IMR-90 (cell line): ENCODE results near the gene KRTAP10-6. TPM values are rescaled to one million over a fixed set of nuclear protein-coding genes. Genes with fewer than 3 reads are reported as not detected.

ENCODE experiments used
- ATAC-seq: fragments of 200-7000 bp; cut with Tn5 transposase; 2 replicates; pipeline ENCODE4 v1.9.1; 2020; ENCODE audit warnings: low read depth, mild to moderate bottlenecking, moderate library complexity
- BruUV-seq: library from RNA; stranded (reverse); fragments of 400-500 nt; replicated peaks from 2 replicates; lab custom pipeline; 2021; lab: Mats Ljungman, UMichigan
- CTCF ChIA-PET: fragments of 300-600 bp; formaldehyde crosslinking; extraction: SDS; loops from one replicate; lab custom pipeline; 2021; ENCODE audit warnings: antibody characterized with exemption; lab: Yijun Ruan, JAX
- POLR2A ChIA-PET: fragments of 300-600 bp; sonication (Branson Sonifier 250); formaldehyde crosslinking; loops from one replicate; lab custom pipeline; 2022; ENCODE audit warnings: antibody characterized with exemption; ENCODE audit not compliant: unreplicated experiment; lab: Charles Lee
- DNase-seq: peaks from one replicate; pipeline ENCODE4 v3.0.0; 2013
- H2AFZ ChIP-seq: replicated peaks from 2 replicates; pipeline ENCODE3; 2013; ENCODE audit warnings: low read length, mild to moderate bottlenecking; ENCODE audit not compliant: poor library complexity
- H2AK5ac ChIP-seq: 2 replicates; pipeline ENCODE4 v1.6.1; 2013; ENCODE audit warnings: low read depth, low read length, inconsistent platforms
- H2AK9ac ChIP-seq: replicated peaks from 2 replicates; pipeline ENCODE3; 2013; ENCODE audit warnings: mild to moderate bottlenecking, low read depth, low read length, moderate library complexity; ENCODE audit not compliant: poor library complexity
- H2BK120ac ChIP-seq: 2 replicates; pipeline ENCODE4 v1.6.1; 2013; ENCODE audit warnings: low read depth, low read length, inconsistent platforms
- H2BK15ac ChIP-seq: 3 replicates; pipeline ENCODE4 v1.6.1; 2013; ENCODE audit warnings: low read depth, low read length, inconsistent platforms
- H2BK20ac ChIP-seq: 2 replicates; pipeline ENCODE4 v1.6.1; 2013; ENCODE audit warnings: low read depth, mild to moderate bottlenecking, inconsistent platforms, low read length, moderate library complexity
- H2BK5ac ChIP-seq: 2 replicates; pipeline ENCODE4 v1.6.1; 2013; ENCODE audit warnings: mild to moderate bottlenecking, low read depth, low read length, inconsistent platforms; ENCODE audit not compliant: poor library complexity, severe bottlenecking
- H3K14ac ChIP-seq: replicated peaks from 2 replicates; pipeline ENCODE4 v1.6.1; 2013; ENCODE audit warnings: low read depth, low read length, inconsistent platforms
- H3K18ac ChIP-seq: 2 replicates; pipeline ENCODE4 v1.6.1; 2013; ENCODE audit warnings: low read depth, low read length, control low read depth
- H3K23ac ChIP-seq: 2 replicates; pipeline ENCODE4 v1.6.1; 2013; ENCODE audit warnings: low read depth, low read length, inconsistent platforms
- H3K27ac ChIP-seq: 2 replicates; pipeline ENCODE4 v1.5.1; 2013; ENCODE audit warnings: mild to moderate bottlenecking, control low read depth, low read length; ENCODE audit not compliant: insufficient read depth
- H3K27me3 ChIP-seq: 2 replicates; pipeline ENCODE4 v1.6.1; 2013; ENCODE audit warnings: low read length; ENCODE audit not compliant: control insufficient read depth, insufficient read depth
- H3K36me3 ChIP-seq: 2 replicates; pipeline ENCODE4 v1.6.1; 2013; ENCODE audit warnings: low read length, mixed read lengths; ENCODE audit not compliant: control insufficient read depth, insufficient read depth
- H3K4ac ChIP-seq: 2 replicates; pipeline ENCODE4 v1.6.1; 2013; ENCODE audit warnings: low read depth, low read length, inconsistent platforms
- H3K4me1 ChIP-seq: 2 replicates; pipeline ENCODE4 v1.6.1; 2013; ENCODE audit warnings: low read length, mixed read lengths; ENCODE audit not compliant: control insufficient read depth, insufficient read depth
- H3K4me2 ChIP-seq: 2 replicates; pipeline ENCODE4 v1.6.1; 2013; ENCODE audit warnings: low read depth, mild to moderate bottlenecking, control low read depth, low read length, moderate library complexity
- H3K4me3 ChIP-seq: 2 replicates; pipeline ENCODE4 v1.5.1; 2013; ENCODE audit warnings: low read depth, mild to moderate bottlenecking, control low read depth, low read length, moderate library complexity; ENCODE audit not compliant: insufficient read depth
- H3K56ac ChIP-seq: 2 replicates; pipeline ENCODE4 v1.6.1; 2013; ENCODE audit warnings: low read length, inconsistent platforms; ENCODE audit not compliant: insufficient read depth; ENCODE audit errors: extremely low read depth
- H3K79me1 ChIP-seq, 2 experiments: 2 replicates each; pipeline ENCODE4 v1.6.1; 2013; ENCODE audit warnings: low read length in 2 of 2, inconsistent platforms in 1 of 2, low read depth in 1 of 2
- H3K9ac ChIP-seq: 2 replicates; pipeline ENCODE4 v1.6.1; 2013; ENCODE audit warnings: low read depth, low read length, control low read depth
- H3K9me1 ChIP-seq: 2 replicates; pipeline ENCODE4 v1.6.1; 2013; ENCODE audit warnings: low read length, inconsistent platforms; ENCODE audit not compliant: insufficient read depth
- H3K9me3 ChIP-seq: 2 replicates; pipeline ENCODE4 v1.6.1; 2013; ENCODE audit warnings: low read length; ENCODE audit not compliant: control insufficient read depth, insufficient read depth
- H4K20me1 ChIP-seq: 2 replicates; pipeline ENCODE4 v1.6.1; 2013; ENCODE audit warnings: low read length, inconsistent platforms; ENCODE audit not compliant: insufficient read depth
- H4K5ac ChIP-seq: 2 replicates; pipeline ENCODE4 v1.6.1; 2013; ENCODE audit warnings: mild to moderate bottlenecking, low read depth, low read length, control low read depth
- H4K8ac ChIP-seq, 2 experiments: 2 replicates each; pipeline ENCODE4 v1.6.1; 2013; ENCODE audit warnings: low read depth in 2 of 2, low read length in 2 of 2, control low read depth in 1 of 2, inconsistent platforms in 1 of 2
- H4K91ac ChIP-seq: 2 replicates; pipeline ENCODE4 v1.6.1; 2013; ENCODE audit warnings: low read depth, low read length, inconsistent platforms; ENCODE audit not compliant: insufficient read depth
- CEBPB ChIP-seq: IDR thresholded peaks from 2 replicates; pipeline ENCODE4 v1.6.1; 2012; ENCODE audit warnings: low read depth, low read length, improper control_type of control experiment
- MXI1 ChIP-seq: IDR thresholded peaks from 2 replicates; pipeline ENCODE4 v1.6.1; 2012; ENCODE audit warnings: low read depth, mild to moderate bottlenecking, low read length, moderate library complexity, borderline replicate concordance
- WGBS, 2 experiments: methylation state at CpG; one replicate each; pipeline versions ENCODE4 v1.1.5 to v1.1.7; 2013; ENCODE audit warnings: missing lambda C conversion rate in 2 of 2; ENCODE audit not compliant: insufficient read length in 1 of 2; ENCODE audit errors: extremely low coverage in 2 of 2; 5-methylcytosine and 5-hydroxymethylcytosine counted together
- dilution Hi-C: fragments of 300-500 bp; cut with HindIII; formaldehyde crosslinking; loops from one replicate; pipeline ENCODE4 v1.14.3; 2018; ENCODE audit warnings: low sequenced_read_pairs; ENCODE audit not compliant: unreplicated experiment
- in situ Hi-C: fragments of 300-500 bp; cut with MboI; formaldehyde crosslinking; loops from 3 replicates; pipeline ENCODE4 v1.14.3; 2019; ENCODE audit warnings: low sequenced_read_pairs, inconsistent platforms, mixed read lengths
- intact Hi-C: fragments of 100-400 bp; cut with micrococcal nuclease; formaldehyde crosslinking; loops from 2 replicates; pipeline ENCODE4 v1.10.0; 2022
- polyA plus RNA-seq, 3 experiments: library from polyadenylated mRNA; depleted of rRNA; stranded (reverse); fragments of >200 nt; gene quantifications; 2 replicates each; pipeline ENCODE4 v1.2.3, GENCODE V29; 2012; ENCODE audit warnings: low replicate concordance in 1 of 3
- total RNA-seq: library from RNA; depleted of rRNA; stranded (reverse); fragments of >200 nt; gene quantifications from 2 replicates; pipeline ENCODE4 v1.2.3, GENCODE V29; 2012
- TF ChIP-seq, protein P1 (sequence below): fragments of 150-350 bp; IDR thresholded peaks from 2 replicates; pipeline ENCODE4 v1.6.1; 2017; ENCODE audit warnings: mild to moderate bottlenecking, antibody characterized with exemption, low read length, low read depth

Gene KRTAP10-6
- total and polyA plus RNA-seq, 2 of the 4 experiments (the other 2 are of a cell fraction), result not detected

DNA sequence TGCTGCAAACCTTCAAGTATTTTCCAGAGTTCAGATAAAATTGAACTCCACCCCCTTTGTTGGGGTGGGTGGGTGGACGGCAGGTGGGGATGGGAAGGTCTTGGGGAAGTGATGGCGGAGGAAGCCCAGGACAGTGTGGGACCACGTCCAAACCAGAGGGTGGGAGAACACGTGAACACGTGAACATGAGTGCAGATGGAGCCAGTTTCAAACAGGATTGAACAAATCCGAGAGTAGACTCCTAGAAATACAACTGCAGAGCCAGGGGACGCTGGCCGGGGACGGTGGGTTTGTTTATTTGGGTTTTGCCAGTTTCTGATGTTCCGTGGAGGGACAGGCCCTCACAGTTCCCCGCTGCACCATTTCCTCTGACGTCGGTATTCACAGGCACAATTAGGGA is 43.9 kb downstream of the KRTAP10-6 start:
- H2AK9ac ChIP-seq, result no peak overlapping the region
- no peak overlapping the region for H4K8ac ChIP-seq
- H3K4me2 ChIP-seq, result no peak overlapping the region
- ChIA-PET CTCF (no interaction called here), POLR2A (no interaction called here)
- H2AK5ac ChIP-seq, result no peak overlapping the region
- no peak overlapping the region for H2BK120ac ChIP-seq
- intact Hi-C loops (no loop called here), in situ Hi-C loops (no loop called here), dilution Hi-C loops (no loop called here)
- H3K36me3 ChIP-seq, result no peaks in the 10 kb centered on the region
- H3K4me1 ChIP-seq, result no peaks in the 10 kb centered on the region
- no peak overlapping the region for H4K5ac ChIP-seq
- TF ChIP-seq, protein P1, sequence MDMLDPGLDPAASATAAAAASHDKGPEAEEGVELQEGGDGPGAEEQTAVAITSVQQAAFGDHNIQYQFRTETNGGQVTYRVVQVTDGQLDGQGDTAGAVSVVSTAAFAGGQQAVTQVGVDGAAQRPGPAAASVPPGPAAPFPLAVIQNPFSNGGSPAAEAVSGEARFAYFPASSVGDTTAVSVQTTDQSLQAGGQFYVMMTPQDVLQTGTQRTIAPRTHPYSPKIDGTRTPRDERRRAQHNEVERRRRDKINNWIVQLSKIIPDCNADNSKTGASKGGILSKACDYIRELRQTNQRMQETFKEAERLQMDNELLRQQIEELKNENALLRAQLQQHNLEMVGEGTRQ, result no peak
- TF ChIP-seq CEBPB (no peak), MXI1 (no peak)
- no peak overlapping the region for H3K9ac ChIP-seq
- H3K23ac ChIP-seq, result no peak overlapping the region
- H4K20me1 ChIP-seq, result no peaks in the 10 kb centered on the region
- H3K18ac ChIP-seq, result no peak overlapping the region
- H3K14ac ChIP-seq, result no peak overlapping the region
- peaks cover 2% of the 10 kb centered on the region for H3K9me3 ChIP-seq
- ATAC-seq, result no peak
- no TSS peak for BruUV-seq
- H3K79me1 ChIP-seq, result no peaks in the 10 kb centered on the region
- H2BK15ac ChIP-seq, result no peak overlapping the region
- peaks cover 12% of the 10 kb centered on the region for H3K27me3 ChIP-seq
- no peak for DNase-seq
- no peak overlapping the region for H2BK20ac ChIP-seq
- no peak overlapping the region for H2BK5ac ChIP-seq
- peak overlapping the region; percentile 63 for H2AFZ ChIP-seq
- H4K91ac ChIP-seq, result no peak overlapping the region
- no peak overlapping the region for H3K56ac ChIP-seq
- no peak overlapping the region for H3K27ac ChIP-seq
- H3K4me3 ChIP-seq, result no peak overlapping the region
- H3K4ac ChIP-seq, result no peak overlapping the region
- 21% methylated on average over 6 of the region's 13 CpGs; no CpG with 5 or more reads in 1 of the 2 experiments for WGBS, 2 experiments
- no peaks in the 10 kb centered on the region for H3K9me1 ChIP-seq
